HEK293T (cell line): ENCODE data around the gene ACSM5.
"Not testable (repeated sequence)": the region's sequence is repeated elsewhere in the genome, so short reads cannot be mapped to it uniquely, and the experiment has no call there.

Experiments used
- ARNT ChIP-seq: fragments of 450-650 bp; IDR thresholded peaks from 2 replicates; pipeline ENCODE4 v1.6.1; 2017; ENCODE audit warnings: mild to moderate bottlenecking
- BHLHE40 ChIP-seq: fragments of 450-650 bp; IDR thresholded peaks from 2 replicates; pipeline ENCODE4 v1.6.1; 2016; ENCODE audit warnings: mild to moderate bottlenecking, moderate library complexity, borderline replicate concordance
- CTBP1 ChIP-seq: fragments of 450-650 bp; IDR thresholded peaks from 2 replicates; pipeline ENCODE4 v1.6.1; 2016; ENCODE audit warnings: borderline replicate concordance
- FOXK2 ChIP-seq: fragments of 450-650 bp; IDR thresholded peaks from 2 replicates; pipeline ENCODE4 v1.6.1; 2016; ENCODE audit warnings: mild to moderate bottlenecking
- FOXM1 ChIP-seq: fragments of 450-650 bp; IDR thresholded peaks from 2 replicates; pipeline ENCODE4 v1.6.1; 2017; ENCODE audit warnings: mild to moderate bottlenecking, borderline replicate concordance
- L3MBTL2 ChIP-seq: fragments of 450-650 bp; conservative IDR thresholded peaks from 2 replicates; pipeline ENCODE4 v1.6.1; 2016; ENCODE audit warnings: mild to moderate bottlenecking
- SP1 ChIP-seq: fragments of 450-650 bp; IDR thresholded peaks from 2 replicates; pipeline ENCODE4 v1.6.1; 2017

DNA sequence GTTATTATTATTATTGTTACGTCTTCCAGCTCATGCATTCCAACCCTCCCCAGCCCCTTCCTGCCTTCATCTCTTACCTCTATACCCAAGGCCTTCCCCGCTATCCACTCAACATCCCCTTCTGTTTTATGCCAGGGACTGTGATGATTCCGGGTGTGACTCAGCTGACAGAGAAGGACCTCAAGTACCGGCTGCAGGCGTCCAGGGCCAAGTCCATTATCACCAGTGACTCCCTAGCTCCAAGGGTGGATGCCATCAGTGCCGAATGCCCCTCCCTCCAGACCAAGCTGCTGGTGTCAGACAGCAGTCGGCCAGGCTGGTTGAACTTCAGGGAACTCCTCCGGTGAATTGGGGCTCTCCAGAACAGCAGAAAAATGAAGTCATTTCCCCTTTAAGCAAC is 9.8 kb downstream of the ACSM5 start:
- TF ChIP-seq FOXM1, SP1, FOXK2, BHLHE40, L3MBTL2, ARNT, CTBP1: not testable (repeated sequence)
